Natural killer cell treated with Interleukin-12 subunit alpha and Interleukin-12 subunit beta and Interleukin-15 and Interleukin-18, amount 100 ng/mL, for 72 hours (primary cell): Measurements from ENCODE around the gene HK1. TPM values are rescaled to one million over a fixed set of nuclear protein-coding genes. Genes with fewer than 3 reads are reported as not detected.

Source experiments
- ATAC-seq, 2 donors: fragments of 150-1000 bp; cut with Tn5 transposase in 1 of 2; sonication (Bioruptor Pico), chemical (Tn5 transposase) in 1 of 2; 2 replicates each; pipeline ENCODE4 v1.10.0; 2021
- DNase-seq: peaks from one replicate; pipeline ENCODE4 v3.0.0; 2022; ENCODE audit warnings: low spot score
- H3K27ac Mint-ChIP-seq, 2 donors: 1 replicate in 1 of 2; 2 replicates in 1 of 2; pipeline ENCODE4 v1.8.0; 2022; ENCODE audit warnings: mixed read lengths in 2 of 2, mild to moderate bottlenecking in 1 of 2, moderate library complexity in 1 of 2
- H3K27me3 Mint-ChIP-seq, 2 donors: 1 replicate in 1 of 2; 2 replicates in 1 of 2; pipeline ENCODE4 v1.8.0; 2022; ENCODE audit warnings: mixed read lengths in 2 of 2
- H3K36me3 Mint-ChIP-seq: one replicate; pipeline ENCODE4 v1.8.0; 2022; ENCODE audit warnings: mixed read lengths
- H3K4me1 Mint-ChIP-seq, 2 donors: 1 replicate in 1 of 2; 2 replicates in 1 of 2; pipeline ENCODE4 v1.8.0; 2022; ENCODE audit warnings: low read depth in 2 of 2, mixed read lengths in 2 of 2, mild to moderate bottlenecking in 1 of 2
- H3K4me3 Mint-ChIP-seq: one replicate; pipeline ENCODE4 v1.8.0; 2022; ENCODE audit warnings: mixed read lengths
- H3K9me3 Mint-ChIP-seq: 2 replicates; pipeline ENCODE4 v1.8.0; 2022; ENCODE audit warnings: mixed read lengths
- total RNA-seq, 2 donors: library from RNA; stranded (reverse); gene quantifications; one replicate each; pipeline ENCODE4 v1.2.3, GENCODE V29; 2022

Gene HK1
- total RNA-seq, 2 donors from 2014 or later: 169 to 185 TPM

GRCh38 chr10:69377933-69378332 is 99.6 kb downstream of the HK1 start:
- Mint-ChIP-seq H3K27me3 (no peaks in the 10 kb centered on the region), H3K9me3 (no peaks in the 10 kb centered on the region), H3K36me3 (peaks cover 24% of the 10 kb centered on the region), H3K4me3 (no peak overlapping the region), H3K4me1 (peaks cover 10 to 13% of the 10 kb centered on the region in 2 donors), H3K27ac (no peak overlapping the region)
- ATAC-seq: no peak
- no peak for DNase-seq

- no peak for DNase-seq
- no peak overlapping the region for H3K27ac Mint-ChIP-seq
- H3K27me3 Mint-ChIP-seq: no peaks in the 10 kb centered on the region
- no peak for ATAC-seq
- H3K9me3 Mint-ChIP-seq: no peaks in the 10 kb centered on the region
- H3K36me3 Mint-ChIP-seq: peaks cover 22% of the 10 kb centered on the region
- no peak overlapping the region for H3K4me3 Mint-ChIP-seq
- H3K4me1 Mint-ChIP-seq: peaks cover 0 to 2% of the 10 kb centered on the region in 2 donors
Observed at GRCh38 chr10:69379800-69380199, 101.5 kb downstream of the HK1 start.

- H3K4me3 Mint-ChIP-seq: no peak overlapping the region
- ATAC-seq (no peak), DNase-seq (no peak)
- no peak overlapping the region for H3K27ac Mint-ChIP-seq
- no peaks in the 10 kb centered on the region for H3K27me3 Mint-ChIP-seq
- H3K4me1 Mint-ChIP-seq: no peaks in the 10 kb centered on the region
- no peaks in the 10 kb centered on the region for H3K9me3 Mint-ChIP-seq
- peaks cover 24% of the 10 kb centered on the region for H3K36me3 Mint-ChIP-seq
Observed at GRCh38 chr10:69382382-69383117, 104.3 kb downstream of the HK1 start.

GRCh38 chr10:69383558-69383957 is 105.3 kb downstream of the HK1 start:
- Mint-ChIP-seq H3K9me3 (no peaks in the 10 kb centered on the region), H3K27ac (no peak overlapping the region), H3K4me3 (no peak overlapping the region), H3K27me3 (no peaks in the 10 kb centered on the region), H3K36me3 (peaks cover 26% of the 10 kb centered on the region), H3K4me1 (no peaks in the 10 kb centered on the region)
- DNase-seq (no peak), ATAC-seq (no peak)

- Mint-ChIP-seq H3K4me3 (no peak overlapping the region), H3K4me1 (no peaks in the 10 kb centered on the region), H3K9me3 (no peaks in the 10 kb centered on the region), H3K27ac (no peak overlapping the region), H3K27me3 (no peaks in the 10 kb centered on the region), H3K36me3 (peaks cover 28% of the 10 kb centered on the region)
- DNase-seq (no peak), ATAC-seq (no peak)
Observed at GRCh38 chr10:69384320-69384719, 106.0 kb downstream of the HK1 start.

GRCh38 chr10:69385454-69386350 is 107.4 kb downstream of the HK1 start:
- Mint-ChIP-seq H3K4me3 (no peak overlapping the region), H3K9me3 (no peaks in the 10 kb centered on the region), H3K27ac (no peak overlapping the region), H3K27me3 (no peaks in the 10 kb centered on the region), H3K4me1 (no peaks in the 10 kb centered on the region), H3K36me3 (peaks cover 29% of the 10 kb centered on the region)
- ATAC-seq (no peak), DNase-seq (no peak)

- no peaks in the 10 kb centered on the region for H3K27me3 Mint-ChIP-seq
- H3K4me3 Mint-ChIP-seq: no peak overlapping the region
- DNase-seq: peak; percentile 10
- H3K27ac Mint-ChIP-seq: no peak overlapping the region
- H3K36me3 Mint-ChIP-seq: peaks cover 26% of the 10 kb centered on the region
- H3K4me1 Mint-ChIP-seq: peaks cover 8 to 9% of the 10 kb centered on the region in 2 donors
- ATAC-seq: no peak
- H3K9me3 Mint-ChIP-seq: no peaks in the 10 kb centered on the region
Observed at GRCh38 chr10:69387500-69387899, 109.2 kb downstream of the HK1 start.

GRCh38 chr10:69388488-69388887 is 110.2 kb downstream of the HK1 start:
- Mint-ChIP-seq H3K27ac (no peak overlapping the region), H3K4me1 (peaks cover 10 to 11% of the 10 kb centered on the region in 2 donors), H3K27me3 (no peaks in the 10 kb centered on the region), H3K4me3 (no peak overlapping the region), H3K9me3 (no peaks in the 10 kb centered on the region), H3K36me3 (peaks cover 26% of the 10 kb centered on the region)
- peak; percentile 6 for DNase-seq
- ATAC-seq: no peak

- H3K36me3 Mint-ChIP-seq: peaks cover 22% of the 10 kb centered on the region
- no peak for ATAC-seq
- peak overlapping the region in 1 of 2 donors; percentile 38 for H3K27ac Mint-ChIP-seq
- peak; percentile 22 for DNase-seq
- H3K27me3 Mint-ChIP-seq: no peaks in the 10 kb centered on the region
- no peak overlapping the region for H3K4me3 Mint-ChIP-seq
- H3K9me3 Mint-ChIP-seq: no peaks in the 10 kb centered on the region
- H3K4me1 Mint-ChIP-seq: peaks cover 10 to 11% of the 10 kb centered on the region in 2 donors
Observed at GRCh38 chr10:69389827-69390490, 111.7 kb downstream of the HK1 start.

- H3K4me1 Mint-ChIP-seq: peaks cover 10 to 11% of the 10 kb centered on the region in 2 donors
- no peak overlapping the region for H3K27ac Mint-ChIP-seq
- H3K9me3 Mint-ChIP-seq: no peaks in the 10 kb centered on the region
- no peak overlapping the region for H3K4me3 Mint-ChIP-seq
- no peaks in the 10 kb centered on the region for H3K27me3 Mint-ChIP-seq
- peaks cover 22% of the 10 kb centered on the region for H3K36me3 Mint-ChIP-seq
- ATAC-seq (no peak), DNase-seq (no peak)
Observed at GRCh38 chr10:69391158-69391557, 112.9 kb downstream of the HK1 start.

- Mint-ChIP-seq H3K27me3 (no peaks in the 10 kb centered on the region), H3K36me3 (peaks cover 22% of the 10 kb centered on the region), H3K4me3 (no peak overlapping the region), H3K9me3 (no peaks in the 10 kb centered on the region), H3K27ac (peak overlapping the region in 1 of 2 donors; percentile 44), H3K4me1 (peaks cover 10 to 11% of the 10 kb centered on the region in 2 donors)
- peak; percentile 88 for DNase-seq
- ATAC-seq: peak; percentile 91 to 92
Observed at GRCh38 chr10:69392481-69393000, 114.2 kb downstream of the HK1 start.

GRCh38 chr10:69394020-69394419 is 115.7 kb downstream of the HK1 start:
- DNase-seq (no peak), ATAC-seq (no peak)
- H3K4me1 Mint-ChIP-seq: peaks cover 11 to 14% of the 10 kb centered on the region in 2 donors
- H3K27ac Mint-ChIP-seq: peak overlapping the region in 1 of 2 donors; percentile 20
- no peaks in the 10 kb centered on the region for H3K9me3 Mint-ChIP-seq
- H3K27me3 Mint-ChIP-seq: no peaks in the 10 kb centered on the region
- H3K4me3 Mint-ChIP-seq: no peak overlapping the region
- peaks cover 13% of the 10 kb centered on the region for H3K36me3 Mint-ChIP-seq

GRCh38 chr10:69397972-69398371 is 119.7 kb downstream of the HK1 start:
- Mint-ChIP-seq H3K27me3 (no peaks in the 10 kb centered on the region), H3K4me3 (no peak overlapping the region), H3K36me3 (peaks cover 5% of the 10 kb centered on the region), H3K4me1 (peaks cover 0 to 6% of the 10 kb centered on the region in 2 donors), H3K27ac (no peak overlapping the region), H3K9me3 (no peaks in the 10 kb centered on the region)
- DNase-seq (no peak), ATAC-seq (no peak)
